ENCODE results near the gene SLC44A1.

Gene SLC44A1

DNA sequence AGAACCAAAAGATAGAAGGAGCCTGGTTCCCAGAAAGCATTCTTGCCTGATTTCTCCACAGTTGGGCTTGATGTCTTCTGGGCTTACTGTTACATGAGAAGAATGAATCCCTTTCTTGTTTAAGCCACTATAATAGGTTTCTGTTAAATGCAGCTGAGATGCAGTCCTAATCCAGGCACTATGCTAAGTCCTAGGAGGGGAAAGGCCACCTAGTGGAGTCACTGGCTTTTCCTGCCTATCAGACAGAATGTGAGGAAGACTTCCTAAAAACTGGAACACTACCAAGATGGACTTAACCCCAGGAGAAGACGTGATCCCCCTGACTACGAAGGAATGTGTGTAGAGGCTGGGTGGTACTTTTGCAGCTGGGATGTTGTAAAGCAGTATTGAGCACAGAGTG, 169.1 kb downstream of the SLC44A1 start:
- DNase-seq (ENCODE audit: extremely low spot score, insufficient read length, low read depth) (no peak), FAIRE-seq (no peak)

DNA sequence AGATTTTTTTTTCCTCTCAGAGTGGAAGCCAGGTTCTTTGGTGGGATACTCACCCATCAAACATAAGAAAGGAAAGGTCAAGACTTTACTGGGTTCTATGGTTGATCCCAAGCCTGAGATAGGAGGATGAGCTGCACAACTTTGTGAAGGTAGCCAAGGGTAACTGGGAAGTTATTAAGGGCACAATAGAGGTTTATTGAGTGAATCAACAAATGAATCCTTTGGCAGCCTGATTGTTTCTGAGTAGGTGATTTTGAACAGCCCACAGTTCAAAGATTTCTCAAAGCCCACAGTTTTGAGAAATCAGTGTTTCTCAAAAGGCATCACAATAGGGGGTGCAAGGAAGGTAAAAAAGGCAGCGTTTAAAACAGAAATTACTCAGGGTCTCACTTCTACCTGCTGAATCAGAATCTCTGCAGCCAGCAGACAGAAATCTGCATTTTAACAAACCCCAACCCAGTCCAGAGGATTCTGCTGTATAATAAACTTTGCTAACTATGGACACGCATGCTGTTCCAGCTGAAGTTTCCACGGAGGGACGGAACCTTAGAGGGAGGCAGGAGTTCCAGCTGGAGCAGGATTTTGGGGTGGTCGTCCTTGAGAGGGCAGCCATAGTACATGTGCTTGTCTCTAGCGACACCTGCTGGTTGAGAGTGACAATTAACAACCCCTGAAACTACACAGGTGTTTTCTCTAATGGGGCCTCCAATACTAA, 170.7 kb downstream of the SLC44A1 start:
- DNase-seq (ENCODE audit: extremely low spot score, insufficient read length, low read depth), result peak; percentile 22
- FAIRE-seq, result peak; percentile 72

GRCh38 chr9:105415662-105415980, 171.2 kb downstream of the SLC44A1 start:
- FAIRE-seq, result no peak
- DNase-seq (ENCODE audit: extremely low spot score, insufficient read length, low read depth), result no peak

- DNase-seq (ENCODE audit: extremely low spot score, insufficient read length, low read depth), result no peak
- peak; percentile 68 for FAIRE-seq
Observed at GRCh38 chr9:105416840-105417239, 172.4 kb downstream of the SLC44A1 start.

GRCh38 chr9:105418588-105419500, 174.4 kb downstream of the SLC44A1 start:
- no peak for FAIRE-seq

GRCh38 chr9:105419816-105420597, 175.6 kb downstream of the SLC44A1 start:
- no peak for DNase-seq (ENCODE audit: extremely low spot score, insufficient read length, low read depth)
- no peak for FAIRE-seq

More at GRCh38 chr9:105418588-105419500, 174.4 kb downstream of the SLC44A1 start:
- no peak for DNase-seq (ENCODE audit: extremely low spot score, insufficient read length, low read depth)

- DNase-seq (ENCODE audit: extremely low spot score, insufficient read length, low read depth), result no peak
- FAIRE-seq, result no peak
Observed at GRCh38 chr9:105421154-105421553, 176.7 kb downstream of the SLC44A1 start.

DNA sequence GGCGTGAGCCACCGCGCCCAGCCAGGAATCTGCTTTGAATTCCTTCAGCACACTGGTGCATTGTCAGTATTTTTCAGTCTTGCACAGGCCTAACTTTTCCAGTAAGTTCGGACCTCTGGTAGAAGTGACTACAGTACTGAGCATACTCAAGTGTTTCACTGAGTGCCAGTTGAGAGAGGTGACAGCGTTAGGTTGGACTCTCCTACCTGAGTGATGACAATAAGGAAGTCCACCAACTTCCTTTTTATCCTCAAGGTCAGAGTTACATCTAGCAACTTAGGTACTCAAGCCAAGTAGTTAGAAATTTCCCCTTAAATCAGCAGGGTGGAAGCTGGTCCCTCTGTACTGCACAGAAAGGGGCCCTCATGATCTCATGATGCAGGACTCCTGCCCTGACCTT, 177.4 kb downstream of the SLC44A1 start:
- FAIRE-seq, result no peak

DNA sequence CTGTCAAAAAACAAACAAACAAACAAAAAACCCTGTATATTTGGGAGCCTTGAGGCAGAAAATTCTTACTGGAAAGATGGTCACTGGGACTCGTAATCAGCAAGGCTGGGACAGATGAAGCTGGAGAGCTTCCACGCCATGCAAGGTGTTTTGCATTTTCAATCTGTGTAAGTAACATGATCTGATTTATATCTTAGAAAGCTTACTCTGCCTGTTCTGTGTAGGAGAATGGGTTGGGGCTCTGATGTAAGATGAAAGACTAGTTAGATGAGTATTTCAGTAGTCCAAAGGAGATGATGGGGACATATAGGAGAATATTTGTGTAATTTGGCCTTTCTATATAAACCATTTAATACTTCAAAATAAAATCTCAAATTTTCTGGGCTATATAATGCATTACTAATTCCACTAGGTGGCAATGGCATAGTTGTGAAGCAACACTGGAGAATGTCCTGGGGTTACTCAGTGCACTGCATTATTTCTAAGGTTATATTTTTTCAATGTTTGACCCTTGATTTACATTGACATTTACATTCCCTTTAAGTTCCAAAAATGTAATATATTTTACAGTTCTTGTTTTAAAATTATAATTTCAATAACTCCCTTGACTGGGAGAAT, 181.5 kb downstream of the SLC44A1 start:
- FAIRE-seq, result peak; percentile 9
- DNase-seq (ENCODE audit: extremely low spot score, insufficient read length, low read depth), result no peak

More for the DNA sequence above, 177.4 kb downstream of the SLC44A1 start:
- no peak for DNase-seq (ENCODE audit: extremely low spot score, insufficient read length, low read depth)

- no peak for FAIRE-seq
- DNase-seq (ENCODE audit: extremely low spot score, insufficient read length, low read depth), result no peak
Observed at GRCh38 chr9:105426657-105427056, 182.2 kb downstream of the SLC44A1 start.

DNA sequence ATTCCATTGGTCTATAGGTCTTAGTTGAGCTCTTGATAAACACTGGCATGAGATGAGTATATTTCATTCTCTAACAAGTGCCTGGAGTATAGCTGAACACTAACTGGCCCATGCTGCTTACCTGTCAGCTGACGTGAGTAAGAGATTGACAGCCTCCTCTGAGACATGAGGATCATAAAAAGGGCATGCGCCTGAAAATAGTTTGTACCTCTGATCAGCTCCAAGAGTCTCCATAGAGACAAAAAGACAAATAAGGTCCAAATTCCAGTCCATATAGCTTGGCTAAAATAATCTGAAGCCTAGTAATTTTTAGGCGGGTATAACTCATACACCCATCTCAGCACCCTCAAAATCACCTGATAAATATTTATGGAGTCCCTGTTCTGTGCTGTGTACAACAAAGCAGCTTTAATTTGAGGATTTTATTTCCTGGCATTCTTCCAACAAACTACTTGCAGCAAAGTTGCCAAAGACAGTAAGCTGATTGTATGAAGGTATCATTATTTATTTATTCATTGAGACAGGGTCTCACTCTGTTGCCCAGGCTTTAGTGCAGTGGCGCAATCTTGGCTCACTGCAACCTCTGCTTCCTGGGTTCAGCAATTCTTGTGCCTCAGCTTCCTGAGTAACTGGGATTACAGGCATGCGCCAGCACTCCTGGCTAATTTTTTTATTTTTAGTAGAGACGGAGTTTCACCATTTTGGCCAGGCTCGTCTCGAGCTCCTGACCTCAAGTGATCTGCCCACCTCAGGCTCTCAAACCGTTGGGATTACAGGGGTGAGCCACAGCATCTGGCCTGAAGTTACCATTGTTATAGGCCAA, 187.2 kb downstream of the SLC44A1 start:
- no peak for DNase-seq (ENCODE audit: extremely low spot score, insufficient read length, low read depth)
- no peak for FAIRE-seq

- DNase-seq (ENCODE audit: extremely low spot score, insufficient read length, low read depth), result no peak
- no peak for FAIRE-seq
Observed at GRCh38 chr9:105432247-105432842, 187.9 kb downstream of the SLC44A1 start.

DNA sequence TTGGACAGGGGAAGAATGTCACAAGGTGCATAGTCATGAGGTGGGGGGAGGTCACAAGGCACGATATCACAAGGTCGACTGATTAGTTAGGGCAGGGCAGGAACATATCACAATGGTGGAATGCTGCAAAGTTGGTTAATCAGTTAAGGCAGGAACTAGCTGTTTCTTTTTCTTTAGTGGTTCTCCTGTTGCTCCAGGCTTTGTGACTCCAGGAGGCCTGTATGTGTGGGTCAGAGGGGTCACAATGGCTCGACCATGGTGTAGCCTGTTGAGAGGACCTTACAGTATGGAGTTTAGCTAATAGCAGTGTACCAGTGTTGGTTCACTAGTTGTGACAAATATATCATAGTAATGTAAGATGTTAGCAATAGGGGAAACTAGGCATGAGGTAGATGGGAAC, 191.0 kb downstream of the SLC44A1 start:
- DNase-seq (ENCODE audit: extremely low spot score, insufficient read length, low read depth) (no peak), FAIRE-seq (no peak)

GRCh38 chr9:105436783-105437182, 192.3 kb downstream of the SLC44A1 start:
- no peak for DNase-seq (ENCODE audit: extremely low spot score, insufficient read length, low read depth)
- no peak for FAIRE-seq

DNA sequence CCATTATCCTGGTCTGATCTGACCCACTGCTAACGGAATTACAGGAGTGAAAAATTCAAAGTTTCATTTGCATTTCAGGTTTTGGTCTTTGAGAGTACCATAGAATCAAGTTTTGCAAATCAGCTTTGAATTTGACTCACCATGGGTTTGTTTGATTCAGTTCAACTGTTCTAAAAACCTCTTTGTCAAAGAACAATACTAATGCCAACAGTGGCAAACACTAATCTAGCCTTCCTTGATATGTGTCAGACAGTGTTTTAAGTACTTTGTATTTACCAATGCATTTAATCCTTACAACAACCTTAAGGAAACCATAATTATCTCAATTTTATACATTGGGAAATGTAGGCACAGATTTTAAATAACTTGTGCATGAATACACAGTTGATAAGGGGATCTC, 193.3 kb downstream of the SLC44A1 start:
- no peak for FAIRE-seq
- no peak for DNase-seq (ENCODE audit: extremely low spot score, insufficient read length, low read depth)

DNA sequence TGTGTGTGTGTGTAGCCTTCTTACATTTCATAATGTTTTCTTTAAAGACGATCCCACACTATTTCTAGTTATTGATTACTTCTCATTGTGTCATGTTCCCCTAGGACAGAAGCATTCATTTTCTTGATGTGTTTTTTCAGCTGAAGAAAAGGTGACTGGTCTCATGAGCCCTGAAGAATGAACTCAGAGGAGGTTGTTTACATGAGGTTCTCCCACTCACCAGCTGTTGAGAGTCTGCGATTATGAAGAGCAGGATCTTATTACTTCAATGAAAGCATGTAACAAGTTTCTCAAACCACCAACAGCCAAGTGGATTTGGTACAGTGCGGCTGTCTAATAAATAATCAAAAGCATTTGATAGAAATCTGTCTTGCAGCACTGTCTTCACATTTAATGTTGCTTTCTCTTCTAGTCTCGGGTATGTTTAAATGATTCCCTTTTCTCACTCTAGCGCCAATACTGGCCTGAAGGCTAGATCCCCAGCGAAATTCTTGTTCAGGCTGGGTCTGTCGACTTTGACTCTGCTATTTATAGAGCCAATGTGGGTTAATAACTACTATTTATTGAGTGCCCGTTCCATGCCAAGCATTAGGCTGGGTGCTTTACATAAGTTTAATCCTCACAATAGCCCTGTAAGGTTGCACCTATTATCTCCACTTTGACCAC, 193.8 kb downstream of the SLC44A1 start:
- DNase-seq (ENCODE audit: extremely low spot score, insufficient read length, low read depth), result no peak

DNA sequence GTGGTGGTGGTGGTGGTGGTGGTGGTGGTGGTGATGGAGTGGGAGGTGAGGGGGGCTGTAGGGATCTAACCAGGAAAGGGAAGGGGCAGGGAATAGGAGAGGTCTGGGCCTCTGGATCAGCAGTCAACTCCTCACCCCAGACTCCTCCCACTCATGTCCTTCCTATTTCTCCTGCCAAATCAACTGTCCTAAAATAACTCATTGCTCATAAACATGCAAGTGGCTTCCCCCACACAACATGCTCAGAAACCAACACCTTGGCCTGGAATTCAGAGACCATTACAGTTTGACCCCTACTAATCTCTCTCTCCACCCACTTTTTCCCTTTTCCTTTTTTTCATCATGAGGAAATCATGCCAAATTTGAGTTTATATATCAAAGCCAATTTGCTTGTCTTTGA, 195.0 kb downstream of the SLC44A1 start:
- DNase-seq (ENCODE audit: extremely low spot score, insufficient read length, low read depth) (no peak), FAIRE-seq (no peak)

More for the DNA sequence above, 193.8 kb downstream of the SLC44A1 start:
- FAIRE-seq, result no peak

DNA sequence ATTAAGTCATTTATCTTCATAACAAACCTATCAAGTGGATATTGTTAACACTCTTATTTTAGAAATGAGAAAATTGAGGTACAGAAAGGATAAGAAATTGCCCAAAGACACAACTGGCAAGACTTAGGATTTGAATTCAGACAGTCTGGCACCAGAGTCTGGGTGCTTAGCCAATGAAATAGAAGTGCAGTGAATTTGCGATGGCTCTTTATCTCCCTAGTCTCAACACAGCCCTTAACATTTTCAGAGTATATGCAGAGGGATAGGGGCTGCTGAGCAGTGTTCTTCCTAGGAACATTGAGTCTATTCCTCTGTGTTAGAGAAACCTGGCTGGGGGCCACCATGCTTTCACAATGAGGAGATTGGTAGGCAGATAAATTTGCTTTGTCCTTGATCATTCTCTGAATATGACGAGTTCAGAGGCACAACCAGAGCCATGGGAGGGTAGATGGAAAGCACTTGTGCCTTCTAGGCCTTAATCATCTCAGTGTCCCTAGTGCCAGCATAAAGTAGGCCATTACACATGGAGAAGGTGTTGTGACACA, 197.2 kb downstream of the SLC44A1 start:
- no peak for DNase-seq (ENCODE audit: extremely low spot score, insufficient read length, low read depth)
- no peak for FAIRE-seq

Data from GM18507 (cell line).